ENCODE measurements around the gene APOA5. TPM values are rescaled to one million over a fixed set of nuclear protein-coding genes. Genes with fewer than 3 reads are reported as not detected.

Gene APOA5
- total and polyA plus RNA-seq, 2 of the 13 experiments (the other 11 are each of a cell fraction or from before 2014, with no cell fraction given), result 44.0 to 49.1 TPM

DNA sequence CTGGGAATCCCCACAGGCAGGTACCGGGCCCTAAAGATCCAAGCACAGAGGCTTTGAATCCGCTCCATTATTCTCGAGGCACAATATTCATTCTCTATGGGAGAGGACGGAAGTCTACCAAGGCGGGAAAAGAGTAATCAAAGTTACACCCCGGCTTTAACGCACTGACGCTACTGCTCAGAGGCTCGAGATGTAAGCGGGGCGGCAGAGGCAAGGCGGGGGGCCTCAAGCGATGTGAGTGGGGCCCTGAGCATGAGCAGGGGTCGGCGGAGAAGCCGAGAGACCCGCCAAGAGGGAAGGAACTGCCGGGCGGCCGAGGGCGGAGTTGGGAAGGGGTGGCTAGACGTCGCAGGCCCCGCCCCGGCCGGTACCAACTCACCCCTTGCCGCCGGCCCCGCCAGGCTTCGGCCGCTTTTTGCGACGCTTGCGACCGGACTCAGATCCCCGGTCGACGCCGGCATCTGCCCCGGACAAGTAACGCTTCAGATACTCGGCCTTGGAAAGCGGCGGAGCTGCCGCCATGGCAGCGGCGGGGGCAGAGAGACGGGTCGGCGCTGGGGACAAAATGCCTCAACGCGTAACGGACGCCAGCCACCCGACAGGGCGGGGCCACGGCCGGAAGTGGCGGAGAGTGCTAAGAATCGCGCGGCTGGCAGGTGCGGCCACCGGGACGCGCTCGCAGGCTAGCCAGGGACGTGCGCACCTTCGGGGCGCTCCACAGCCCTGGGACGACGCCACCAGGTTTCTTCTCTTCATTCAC, 19.1 kb downstream of the APOA5 start, which contains the start of gene BUD13 (continued):
- no peak for TF ChIP-seq CBX2 (IDR thresholded peaks at IDR 0.05; ENCODE audit: low read depth, low read length)
- TF ChIP-seq CBX2 (CRISPR knock-in tag; IDR thresholded peaks at IDR 0.05; ENCODE audit: low read depth), result peak; percentile 65; the same call in 1 of the 2 replicates
- no peak for TF ChIP-seq ZNF17 (CRISPR knock-in tag; IDR thresholded peaks at IDR 0.05)
- TF ChIP-seq, protein P1, sequence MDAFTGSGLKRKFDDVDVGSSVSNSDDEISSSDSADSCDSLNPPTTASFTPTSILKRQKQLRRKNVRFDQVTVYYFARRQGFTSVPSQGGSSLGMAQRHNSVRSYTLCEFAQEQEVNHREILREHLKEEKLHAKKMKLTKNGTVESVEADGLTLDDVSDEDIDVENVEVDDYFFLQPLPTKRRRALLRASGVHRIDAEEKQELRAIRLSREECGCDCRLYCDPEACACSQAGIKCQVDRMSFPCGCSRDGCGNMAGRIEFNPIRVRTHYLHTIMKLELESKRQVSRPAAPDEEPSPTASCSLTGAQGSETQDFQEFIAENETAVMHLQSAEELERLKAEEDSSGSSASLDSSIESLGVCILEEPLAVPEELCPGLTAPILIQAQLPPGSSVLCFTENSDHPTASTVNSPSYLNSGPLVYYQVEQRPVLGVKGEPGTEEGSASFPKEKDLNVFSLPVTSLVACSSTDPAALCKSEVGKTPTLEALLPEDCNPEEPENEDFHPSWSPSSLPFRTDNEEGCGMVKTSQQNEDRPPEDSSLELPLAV (CRISPR knock-in tag; conservative IDR thresholded peaks at IDR 0.05; ENCODE audit: low read depth), result no peak
- no peak for TF ChIP-seq JUNB (CRISPR knock-in tag; IDR thresholded peaks at IDR 0.05; ENCODE audit: borderline replicate concordance)
- TF ChIP-seq NFIC (IDR thresholded peaks at IDR 0.05; ENCODE audit: low read length), result no peak
- peak; percentile 41 for TF ChIP-seq ZMYM3 (CRISPR knock-in tag; IDR thresholded peaks at IDR 0.05)
- no peak for TF ChIP-seq ATF7 (IDR thresholded peaks at IDR 0.05)
- TF ChIP-seq ATF7 (CRISPR knock-in tag; IDR thresholded peaks at IDR 0.05), result no peak
- TF ChIP-seq MTA3 (CRISPR knock-in tag; IDR thresholded peaks at IDR 0.05), result no peak
- TF ChIP-seq GATA4 (IDR thresholded peaks at IDR 0.05; ENCODE audit: borderline replicate concordance, low read depth), result peak; percentile 59; the same call in 1 of the 2 replicates
- TF ChIP-seq ZNF510 (CRISPR knock-in tag; IDR thresholded peaks at IDR 0.05; ENCODE audit: low read depth), result peak; percentile 85; the same call in 1 of the 2 replicates
- TF ChIP-seq, protein P2, sequence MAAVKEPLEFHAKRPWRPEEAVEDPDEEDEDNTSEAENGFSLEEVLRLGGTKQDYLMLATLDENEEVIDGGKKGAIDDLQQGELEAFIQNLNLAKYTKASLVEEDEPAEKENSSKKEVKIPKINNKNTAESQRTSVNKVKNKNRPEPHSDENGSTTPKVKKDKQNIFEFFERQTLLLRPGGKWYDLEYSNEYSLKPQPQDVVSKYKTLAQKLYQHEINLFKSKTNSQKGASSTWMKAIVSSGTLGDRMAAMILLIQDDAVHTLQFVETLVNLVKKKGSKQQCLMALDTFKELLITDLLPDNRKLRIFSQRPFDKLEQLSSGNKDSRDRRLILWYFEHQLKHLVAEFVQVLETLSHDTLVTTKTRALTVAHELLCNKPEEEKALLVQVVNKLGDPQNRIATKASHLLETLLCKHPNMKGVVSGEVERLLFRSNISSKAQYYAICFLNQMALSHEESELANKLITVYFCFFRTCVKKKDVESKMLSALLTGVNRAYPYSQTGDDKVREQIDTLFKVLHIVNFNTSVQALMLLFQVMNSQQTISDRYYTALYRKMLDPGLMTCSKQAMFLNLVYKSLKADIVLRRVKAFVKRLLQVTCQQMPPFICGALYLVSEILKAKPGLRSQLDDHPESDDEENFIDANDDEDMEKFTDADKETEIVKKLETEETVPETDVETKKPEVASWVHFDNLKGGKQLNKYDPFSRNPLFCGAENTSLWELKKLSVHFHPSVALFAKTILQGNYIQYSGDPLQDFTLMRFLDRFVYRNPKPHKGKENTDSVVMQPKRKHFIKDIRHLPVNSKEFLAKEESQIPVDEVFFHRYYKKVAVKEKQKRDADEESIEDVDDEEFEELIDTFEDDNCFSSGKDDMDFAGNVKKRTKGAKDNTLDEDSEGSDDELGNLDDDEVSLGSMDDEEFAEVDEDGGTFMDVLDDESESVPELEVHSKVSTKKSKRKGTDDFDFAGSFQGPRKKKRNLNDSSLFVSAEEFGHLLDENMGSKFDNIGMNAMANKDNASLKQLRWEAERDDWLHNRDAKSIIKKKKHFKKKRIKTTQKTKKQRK (IDR thresholded peaks at IDR 0.05; ENCODE audit: low read length), result no peak
- TF ChIP-seq ZFP90 (CRISPR knock-in tag; IDR thresholded peaks at IDR 0.05; ENCODE audit: borderline replicate concordance), result peak; percentile 95
- TF ChIP-seq, protein P3, sequence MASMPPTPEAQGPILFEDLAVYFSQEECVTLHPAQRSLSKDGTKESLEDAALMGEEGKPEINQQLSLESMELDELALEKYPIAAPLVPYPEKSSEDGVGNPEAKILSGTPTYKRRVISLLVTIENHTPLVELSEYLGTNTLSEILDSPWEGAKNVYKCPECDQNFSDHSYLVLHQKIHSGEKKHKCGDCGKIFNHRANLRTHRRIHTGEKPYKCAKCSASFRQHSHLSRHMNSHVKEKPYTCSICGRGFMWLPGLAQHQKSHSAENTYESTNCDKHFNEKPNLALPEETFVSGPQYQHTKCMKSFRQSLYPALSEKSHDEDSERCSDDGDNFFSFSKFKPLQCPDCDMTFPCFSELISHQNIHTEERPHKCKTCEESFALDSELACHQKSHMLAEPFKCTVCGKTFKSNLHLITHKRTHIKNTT (CRISPR knock-in tag; IDR thresholded peaks at IDR 0.05), result no peak
- TF ChIP-seq, protein P4, sequence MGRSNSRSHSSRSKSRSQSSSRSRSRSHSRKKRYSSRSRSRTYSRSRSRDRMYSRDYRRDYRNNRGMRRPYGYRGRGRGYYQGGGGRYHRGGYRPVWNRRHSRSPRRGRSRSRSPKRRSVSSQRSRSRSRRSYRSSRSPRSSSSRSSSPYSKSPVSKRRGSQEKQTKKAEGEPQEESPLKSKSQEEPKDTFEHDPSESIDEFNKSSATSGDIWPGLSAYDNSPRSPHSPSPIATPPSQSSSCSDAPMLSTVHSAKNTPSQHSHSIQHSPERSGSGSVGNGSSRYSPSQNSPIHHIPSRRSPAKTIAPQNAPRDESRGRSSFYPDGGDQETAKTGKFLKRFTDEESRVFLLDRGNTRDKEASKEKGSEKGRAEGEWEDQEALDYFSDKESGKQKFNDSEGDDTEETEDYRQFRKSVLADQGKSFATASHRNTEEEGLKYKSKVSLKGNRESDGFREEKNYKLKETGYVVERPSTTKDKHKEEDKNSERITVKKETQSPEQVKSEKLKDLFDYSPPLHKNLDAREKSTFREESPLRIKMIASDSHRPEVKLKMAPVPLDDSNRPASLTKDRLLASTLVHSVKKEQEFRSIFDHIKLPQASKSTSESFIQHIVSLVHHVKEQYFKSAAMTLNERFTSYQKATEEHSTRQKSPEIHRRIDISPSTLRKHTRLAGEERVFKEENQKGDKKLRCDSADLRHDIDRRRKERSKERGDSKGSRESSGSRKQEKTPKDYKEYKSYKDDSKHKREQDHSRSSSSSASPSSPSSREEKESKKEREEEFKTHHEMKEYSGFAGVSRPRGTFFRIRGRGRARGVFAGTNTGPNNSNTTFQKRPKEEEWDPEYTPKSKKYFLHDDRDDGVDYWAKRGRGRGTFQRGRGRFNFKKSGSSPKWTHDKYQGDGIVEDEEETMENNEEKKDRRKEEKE (IDR thresholded peaks at IDR 0.05), result no peak
- TF ChIP-seq ZNF678 (CRISPR knock-in tag; IDR thresholded peaks at IDR 0.05), result 0 out of 2 replicates have a peak, but pooled peaks have one; percentile 92

Measured in HepG2 (cell line).